H54 (cell line): Measurements from ENCODE around the gene TMEM134.

Experiments
- DNase-seq: peaks from one replicate; pipeline ENCODE4 v3.0.0; 2011; ENCODE audit warnings: low spot score, mixed read lengths; ENCODE audit not compliant: insufficient read length
- FAIRE-seq: peaks from 3 replicates; lab custom pipeline; 2011; peaks lifted over from hg19 to GRCh38; lab: Jason Lieb, UNC
- POLR2A ChIP-seq: IDR thresholded peaks from 2 replicates; pipeline ENCODE4 v1.6.1; 2011; ENCODE audit warnings: low read depth, mild to moderate bottlenecking, low read length

TMEM134 gene

GRCh38 chr11:67416416-67417335 is 52.4 kb downstream of the TMEM134 start:
- no peak for TF ChIP-seq POLR2A
- FAIRE-seq = no peak
- DNase-seq = no peak

GRCh38 chr11:67415501-67416304 is 53.3 kb downstream of the TMEM134 start, which contains the start of gene CARNS1:
CARNS1 (plus strand) TSS chr11:67415678; CDS start chr11:67416200, 522 bp downstream.
- no peak for DNase-seq
- no peak for TF ChIP-seq POLR2A
- no peak for FAIRE-seq

- FAIRE-seq (no peak), DNase-seq (no peak)
- TF ChIP-seq POLR2A = no peak
Measured at GRCh38 chr11:67413266-67413849, 55.7 kb downstream of the TMEM134 start.

- no peak for FAIRE-seq
Measured at GRCh38 chr11:67412495-67413179, 56.4 kb downstream of the TMEM134 start.

GRCh38 chr11:67411785-67412152 is 57.3 kb downstream of the TMEM134 start:
- FAIRE-seq = no peak
- no peak for DNase-seq
- no peak for TF ChIP-seq POLR2A

More at GRCh38 chr11:67412495-67413179, 56.4 kb downstream of the TMEM134 start:
- TF ChIP-seq POLR2A = no peak
- DNase-seq = no peak
